Left lung (tissue), 10 donors: ENCODE measurements around the gene ZC3H12C. TPM values are rescaled to one million over a fixed set of nuclear protein-coding genes. Genes with fewer than 3 reads are reported as not detected.

Experiments
- ATAC-seq: fragments of 200-7000 bp; cut with Tn5 transposase; one replicate; pipeline ENCODE4 v1.9.1; 2020; ENCODE audit warnings: moderate library complexity
- DNase-seq, 4 donors: peaks; one replicate each; pipeline ENCODE4 v3.0.0-alpha.2; 2013 to 2020
- H3K27ac ChIP-seq, 2 donors: fragments of 200-600 bp; sonication (generic) in 1 of 2; one replicate each; pipeline versions ENCODE4 v1.5.0 to v1.8.0; 2020 to 2021
- H3K27me3 ChIP-seq, 2 donors: fragments of 200-600 bp; sonication (generic) in 1 of 2; one replicate each; pipeline versions ENCODE4 v1.5.0 to v1.8.0; 2020 to 2021
- H3K36me3 ChIP-seq, 2 donors: fragments of 200-600 bp; sonication (generic) in 1 of 2; one replicate each; pipeline versions ENCODE4 v1.5.0 to v1.8.0; 2020 to 2021
- H3K4me1 ChIP-seq, 2 donors: fragments of 200-600 bp; one replicate each; pipeline ENCODE4 v1.8.0; 2021
- H3K4me3 ChIP-seq, 2 donors: fragments of 200-600 bp; sonication (generic) in 1 of 2; one replicate each; pipeline versions ENCODE4 v1.5.0 to v1.8.0; 2020 to 2021; ENCODE audit warnings: mild to moderate bottlenecking in 1 of 2
- H3K9me3 ChIP-seq, 2 donors: fragments of 200-600 bp; sonication (generic) in 1 of 2; one replicate each; pipeline versions ENCODE4 v1.5.0 to v1.8.0; 2020 to 2021
- CTCF ChIP-seq, 2 donors: fragments of 200-600 bp; sonication (generic) in 1 of 2; IDR thresholded peaks; one replicate each; pipeline versions ENCODE4 v1.5.0 to v1.8.0; 2021; ENCODE audit warnings: antibody characterized with exemption in 2 of 2
- intact Hi-C, 2 donors: fragments of 100-400 bp; cut with DNase I; formaldehyde crosslinking; loops; one replicate each; pipeline versions ENCODE4 v1.11.2 to v1.14.2; 2022
- polyA plus RNA-seq, 6 donors: library from polyadenylated mRNA; unstranded; fragments of 120-200 nt; gene quantifications; one replicate each; pipeline ENCODE4 v1.2.1, GENCODE V29; 2013; ENCODE audit not compliant: insufficient read length in 6 of 6
- total RNA-seq, 2 donors: library from RNA; stranded (reverse); fragmentation: NEBNext Ultra II Directional; extraction: Animal tissue kit (Norgen Biotek cat#: 25700); gene quantifications; one replicate each; pipeline ENCODE4 v1.2.1, GENCODE V29; 2021
- donor health status: DM: no; HTN: yes; CAD: no.
- donor health status: DM: no; HTN: no; CAD: no.

The ZC3H12C gene
- total and polyA plus RNA-seq, 8 donors = 7.4 to 16.2 (median 9.2) TPM

- Histone ChIP-seq H3K36me3 (no peaks in the 10 kb centered on the region), H3K4me3 (no peak overlapping the region), H3K27ac (no peak overlapping the region), H3K9me3 (no peaks in the 10 kb centered on the region), H3K27me3 (no peaks in the 10 kb centered on the region), H3K4me1 (no peaks in the 10 kb centered on the region)
- intact Hi-C loops = no loop called here
- DNase-seq = no peak
- ATAC-seq = no peak
- TF ChIP-seq CTCF (IDR thresholded peaks at IDR 0.05) = no peak
Measured at GRCh38 chr11:110219006-110219785, 126.0 kb downstream of the ZC3H12C start.

Other genes starting within 250 kb of the ZC3H12C start
- 100 to 1,000 TPM; 140 to 152 TPM for gene RDX, start 203.2 kb downstream of the ZC3H12C start, total RNA-seq
- gene RDX, start 203.2 kb downstream of the ZC3H12C start, polyA plus RNA-seq = 100 to 1,000 TPM; 109 to 146 (median 131) TPM